ENCODE measurements around the gene RCAN1.
"Not testable (repeated sequence)": the region's sequence is repeated elsewhere in the genome, so short reads cannot be mapped to it uniquely, and the experiment has no call there.

The RCAN1 gene

GRCh38 chr21:34511787-34512455 lies 103.0 kb downstream of the RCAN1 start, which contains the start of gene KCNE1:
Gene KCNE1 (minus strand): TSS chr21:34512210. CDS start chr21:34449634, 62,576 bp downstream.
- DNase-seq, result peak in 1 of 2 donors; percentile 73

- DNase-seq, result peak in 1 of 2 donors; percentile 20
Observed at GRCh38 chr21:34511181-34511580, 103.7 kb downstream of the RCAN1 start.

- DNase-seq, result peak; percentile 10 to 64
Observed at GRCh38 chr21:34510148-34511142, 104.5 kb downstream of the RCAN1 start.

- DNase-seq, result no peak
Observed at GRCh38 chr21:34509151-34509550, 105.8 kb downstream of the RCAN1 start.

GRCh38 chr21:34504595-34504994 lies 110.3 kb downstream of the RCAN1 start:
- DNase-seq, result no peak

- no peak for DNase-seq
Observed at GRCh38 chr21:34502480-34503106, 112.3 kb downstream of the RCAN1 start.

GRCh38 chr21:34501716-34502115 lies 113.2 kb downstream of the RCAN1 start:
- DNase-seq, result no peak

GRCh38 chr21:34500191-34500590 lies 114.7 kb downstream of the RCAN1 start:
- DNase-seq, result no peak

- DNase-seq, result no peak
Observed at GRCh38 chr21:34499116-34499515, 115.8 kb downstream of the RCAN1 start.

GRCh38 chr21:34498623-34499022 lies 116.3 kb downstream of the RCAN1 start:
- DNase-seq, result no peak

GRCh38 chr21:34483854-34484253 lies 131.1 kb downstream of the RCAN1 start:
- not testable (repeated sequence) for DNase-seq

- not testable (repeated sequence) for DNase-seq
Observed at GRCh38 chr21:34483435-34483834, 131.5 kb downstream of the RCAN1 start.

- DNase-seq, result not testable (repeated sequence)
Observed at GRCh38 chr21:34467333-34467732, 147.6 kb downstream of the RCAN1 start.

Measured in CD4-positive, alpha-beta T cell treated with Interleukin-1 beta for 1 hour (primary cell).